CD4-positive, CD25-positive, alpha-beta regulatory T cell (primary cell): ENCODE measurements around the gene PGC. TPM values are rescaled to one million over a fixed set of nuclear protein-coding genes. Genes with fewer than 3 reads are reported as not detected.

Experiments used
- ATAC-seq, 2 donors: fragments of 150-1000 bp; cut with Tn5 transposase; one replicate each; pipeline ENCODE4 v1.10.0; 2021; ENCODE audit warnings: low read depth in 2 of 2, moderate number of reproducible peaks in 2 of 2, moderate library complexity in 1 of 2
- DNase-seq, 3 donors: peaks; one replicate each; pipeline versions ENCODE4 v3.0.0 to v3.0.0-alpha.2; 2012 to 2022; ENCODE audit warnings: mixed read lengths in 1 of 3
- H3K27ac ChIP-seq: one replicate; pipeline ENCODE4 v1.7.0; 2013; ENCODE audit warnings: mild to moderate bottlenecking, low read length; ENCODE audit not compliant: insufficient read depth, poor library complexity, severe bottlenecking
- H3K27me3 ChIP-seq: one replicate; pipeline ENCODE4 v1.7.0; 2013; ENCODE audit warnings: low read length; ENCODE audit not compliant: control insufficient read depth, insufficient read depth
- H3K36me3 ChIP-seq: one replicate; pipeline ENCODE4 v1.7.0; 2013; ENCODE audit warnings: mild to moderate bottlenecking, low read length, moderate library complexity; ENCODE audit not compliant: control insufficient read depth, insufficient read depth
- H3K4me1 ChIP-seq: 2 replicates; pipeline ENCODE4 v1.7.0; 2013; ENCODE audit warnings: mild to moderate bottlenecking, low read length; ENCODE audit not compliant: insufficient read depth, control insufficient read depth, poor library complexity, severe bottlenecking
- H3K4me3 ChIP-seq: one replicate; pipeline ENCODE4 v1.7.0; 2013; ENCODE audit warnings: low read depth, mild to moderate bottlenecking, low read length, moderate library complexity
- H3K9me3 ChIP-seq, 2 experiments: 1 replicate in 1 of 2; 2 replicates in 1 of 2; pipeline ENCODE4 v1.7.0; 2013; ENCODE audit warnings: low read length in 2 of 2, mild to moderate bottlenecking in 1 of 2, moderate library complexity in 1 of 2; ENCODE audit not compliant: control insufficient read depth in 2 of 2
- H3K27ac Mint-ChIP-seq, 3 donors: one replicate each; pipeline ENCODE4 v1.8.0; 2020 to 2022; ENCODE audit warnings: mild to moderate bottlenecking in 3 of 3, mixed read lengths in 3 of 3, moderate library complexity in 2 of 3
- H3K27me3 Mint-ChIP-seq: one replicate; pipeline ENCODE4 v1.8.0; 2022; ENCODE audit warnings: mild to moderate bottlenecking, mixed read lengths
- H3K36me3 Mint-ChIP-seq: one replicate; pipeline ENCODE4 v1.8.0; 2020; ENCODE audit warnings: mixed read lengths
- H3K4me1 Mint-ChIP-seq, 4 donors: one replicate each; pipeline ENCODE4 v1.8.0; 2020 to 2022; ENCODE audit warnings: mixed read lengths in 4 of 4, mild to moderate bottlenecking in 1 of 4
- H3K4me3 Mint-ChIP-seq, 4 donors: one replicate each; pipeline ENCODE4 v1.8.0; 2020 to 2022; ENCODE audit warnings: mild to moderate bottlenecking in 4 of 4, mixed read lengths in 4 of 4, moderate library complexity in 3 of 4
- H3K9me3 Mint-ChIP-seq, 7 donors: one replicate each; pipeline ENCODE4 v1.8.0; 2020 to 2022; ENCODE audit warnings: mixed read lengths in 7 of 7, mild to moderate bottlenecking in 3 of 7, moderate library complexity in 2 of 7
- polyA plus RNA-seq, 4 donors: library from polyadenylated mRNA; unstranded; fragments of 300-500 nt; fragmentation: Illumina TruSeq; gene quantifications; one replicate each; pipeline ENCODE4 v1.2.3, GENCODE V29; 2021
- total RNA-seq: library from RNA; stranded (reverse); gene quantifications from one replicate; pipeline ENCODE4 v1.2.3, GENCODE V29; 2022

Gene PGC
- total and polyA plus RNA-seq, 5 donors from 2014 or later = not detected

DNA sequence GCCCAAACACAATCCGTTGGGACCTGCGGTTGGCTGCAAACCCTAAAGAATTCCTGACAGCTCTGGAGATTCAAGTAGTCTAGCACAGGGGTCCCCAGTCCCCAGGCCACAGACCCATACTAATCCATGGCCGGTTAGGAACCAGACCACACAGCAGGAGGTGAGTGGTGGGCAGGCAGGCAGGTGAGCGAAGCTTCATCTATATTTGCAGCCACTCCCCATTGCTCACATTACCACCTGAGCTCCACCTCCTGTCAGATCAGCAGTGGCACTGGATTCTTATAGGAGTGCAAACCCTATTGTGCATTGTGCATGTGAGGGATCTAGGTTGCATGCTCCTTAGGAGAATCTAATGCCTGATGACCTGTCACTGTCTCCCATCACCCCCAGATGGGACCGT is 28.4 kb downstream of the PGC start:
- ATAC-seq (no peak), DNase-seq (no peak)
- peaks cover 3% of the 10 kb centered on the region for H3K36me3 Mint-ChIP-seq
- peaks cover 0 to 34% (median 13%) of the 10 kb centered on the region in 4 donors for H3K4me1 Mint-ChIP-seq
- Histone ChIP-seq H3K4me3 (no peak overlapping the region), H3K27ac (no peak overlapping the region), H3K4me1 (no peaks in the 10 kb centered on the region), H3K36me3 (no peaks in the 10 kb centered on the region), H3K9me3 (no peaks in the 10 kb centered on the region), H3K27me3 (no peaks in the 10 kb centered on the region)
- H3K4me3 Mint-ChIP-seq = no peak overlapping the region
- H3K27ac Mint-ChIP-seq = peak overlapping the region in 1 of 3 donors; percentile 62
- no peaks in the 10 kb centered on the region for H3K27me3 Mint-ChIP-seq
- no peaks in the 10 kb centered on the region for H3K9me3 Mint-ChIP-seq

DNA sequence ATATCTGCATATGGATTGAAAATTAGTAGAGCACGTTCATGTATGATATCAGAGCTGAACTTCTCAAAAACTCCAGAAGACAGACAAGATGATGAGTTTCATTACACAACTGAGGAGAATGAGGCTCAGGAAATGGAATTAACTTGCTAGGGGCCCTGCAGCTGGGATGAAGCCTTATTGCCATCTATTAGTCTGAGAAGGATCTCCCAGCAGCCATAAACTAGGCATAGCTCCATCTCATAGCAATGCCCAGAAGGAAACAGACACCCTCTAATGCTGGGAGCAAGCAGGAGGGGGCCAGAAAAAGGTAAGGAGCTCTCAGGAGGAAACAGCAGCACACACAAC is 29.8 kb downstream of the PGC start:
- no peak overlapping the region for H3K4me3 ChIP-seq

GRCh38 chr6:41716516-41717391 is 30.4 kb downstream of the PGC start:
- Mint-ChIP-seq H3K36me3 (peaks cover 3% of the 10 kb centered on the region), H3K9me3 (no peaks in the 10 kb centered on the region), H3K27me3 (no peaks in the 10 kb centered on the region), H3K4me3 (no peak overlapping the region), H3K4me1 (peaks cover 0 to 34% (median 13%) of the 10 kb centered on the region in 4 donors), H3K27ac (no peak overlapping the region)
- H3K27ac ChIP-seq = no peak overlapping the region
- no peaks in the 10 kb centered on the region for H3K9me3 ChIP-seq
- no peaks in the 10 kb centered on the region for H3K27me3 ChIP-seq
- H3K36me3 ChIP-seq = no peaks in the 10 kb centered on the region
- H3K4me3 ChIP-seq = no peak overlapping the region
- no peak for ATAC-seq
- no peaks in the 10 kb centered on the region for H3K4me1 ChIP-seq
- DNase-seq = no peak

More for the DNA sequence above, 29.8 kb downstream of the PGC start:
- no peak for ATAC-seq
- Histone ChIP-seq H3K4me1 (no peaks in the 10 kb centered on the region), H3K36me3 (no peaks in the 10 kb centered on the region), H3K9me3 (no peaks in the 10 kb centered on the region), H3K27ac (no peak overlapping the region), H3K27me3 (no peaks in the 10 kb centered on the region)
- DNase-seq = no peak
- peaks cover 3% of the 10 kb centered on the region for H3K36me3 Mint-ChIP-seq
- H3K27ac Mint-ChIP-seq = peak overlapping the region in 1 of 3 donors; percentile 38
- peaks cover 0 to 34% (median 13%) of the 10 kb centered on the region in 4 donors for H3K4me1 Mint-ChIP-seq
- H3K9me3 Mint-ChIP-seq = no peaks in the 10 kb centered on the region
- H3K4me3 Mint-ChIP-seq = no peak overlapping the region
- no peaks in the 10 kb centered on the region for H3K27me3 Mint-ChIP-seq

DNA sequence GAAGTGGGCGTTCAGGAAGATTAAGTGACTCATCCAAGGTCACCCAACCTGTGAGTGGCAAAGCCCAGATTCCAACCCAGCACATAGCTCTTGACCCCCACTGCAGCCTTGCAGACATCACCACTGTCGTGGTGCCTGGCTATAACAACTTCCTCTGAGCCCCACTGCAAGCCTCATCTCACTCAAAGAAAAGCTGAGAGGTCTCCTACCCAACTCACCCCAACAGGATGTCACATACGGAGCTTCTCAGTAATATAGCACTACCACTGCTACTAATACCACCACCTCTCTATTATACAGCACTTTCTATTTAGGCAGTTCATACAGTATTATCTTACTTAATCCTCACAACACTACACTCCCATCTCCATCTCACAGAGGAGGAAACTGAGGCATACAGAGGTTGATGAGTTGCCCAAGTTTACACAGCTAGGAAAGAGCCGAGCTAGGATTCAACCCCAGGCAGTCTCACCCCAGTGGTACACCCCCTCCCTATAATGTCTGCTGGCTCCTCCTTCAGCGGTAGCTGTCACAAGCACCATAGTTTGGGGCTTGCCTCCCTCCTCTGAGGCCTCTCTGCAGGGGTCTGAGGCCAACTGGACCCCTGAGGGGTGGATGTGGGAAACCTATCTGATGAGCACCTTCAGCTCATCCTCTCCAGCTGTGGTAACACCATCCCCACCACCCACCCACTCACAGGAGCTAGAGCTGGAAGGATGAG is 31.2 kb downstream of the PGC start:
- Mint-ChIP-seq H3K4me1 (peaks cover under 1 to 32% (median 13%) of the 10 kb centered on the region in 4 donors), H3K9me3 (no peaks in the 10 kb centered on the region), H3K4me3 (no peak overlapping the region), H3K27me3 (no peaks in the 10 kb centered on the region), H3K27ac (peak overlapping the region in 2 of 3 donors; percentile 8 to 11), H3K36me3 (peaks cover 3% of the 10 kb centered on the region)
- Histone ChIP-seq H3K27me3 (no peaks in the 10 kb centered on the region), H3K4me1 (no peaks in the 10 kb centered on the region), H3K36me3 (no peaks in the 10 kb centered on the region), H3K27ac (no peak overlapping the region), H3K9me3 (no peaks in the 10 kb centered on the region), H3K4me3 (no peak overlapping the region)
- peak in 1 of 3 donors; percentile 35 for DNase-seq
- peak in 1 of 2 donors; percentile 45 for ATAC-seq

GRCh38 chr6:41714556-41715273 is 32.5 kb downstream of the PGC start:
- no peaks in the 10 kb centered on the region for H3K4me1 ChIP-seq
- H3K4me1 Mint-ChIP-seq = peaks cover 4 to 31% (median 15%) of the 10 kb centered on the region in 4 donors
- H3K36me3 ChIP-seq = no peaks in the 10 kb centered on the region
- no peak for ATAC-seq
- H3K27ac Mint-ChIP-seq = no peak overlapping the region
- H3K27ac ChIP-seq = no peak overlapping the region
- H3K4me3 Mint-ChIP-seq = no peak overlapping the region
- no peaks in the 10 kb centered on the region for H3K9me3 Mint-ChIP-seq
- no peaks in the 10 kb centered on the region for H3K9me3 ChIP-seq
- H3K4me3 ChIP-seq = no peak overlapping the region
- H3K27me3 Mint-ChIP-seq = no peaks in the 10 kb centered on the region
- no peaks in the 10 kb centered on the region for H3K27me3 ChIP-seq
- peaks cover 11% of the 10 kb centered on the region for H3K36me3 Mint-ChIP-seq
- DNase-seq = no peak

- H3K27me3 Mint-ChIP-seq = no peaks in the 10 kb centered on the region
- no peaks in the 10 kb centered on the region for H3K9me3 Mint-ChIP-seq
- Histone ChIP-seq H3K4me3 (no peak overlapping the region), H3K27ac (no peak overlapping the region), H3K4me1 (peaks cover under 1% of the 10 kb centered on the region), H3K27me3 (no peaks in the 10 kb centered on the region), H3K36me3 (no peaks in the 10 kb centered on the region), H3K9me3 (no peaks in the 10 kb centered on the region)
- ATAC-seq (peak; percentile 17 to 22), DNase-seq (no peak)
- peaks cover 4 to 33% (median 15%) of the 10 kb centered on the region in 4 donors for H3K4me1 Mint-ChIP-seq
- peak overlapping the region in 1 of 3 donors; percentile 74 for H3K27ac Mint-ChIP-seq
- no peak overlapping the region for H3K4me3 Mint-ChIP-seq
- peaks cover 11% of the 10 kb centered on the region for H3K36me3 Mint-ChIP-seq
Observed at GRCh38 chr6:41713650-41714291, 33.4 kb downstream of the PGC start.

GRCh38 chr6:41713159-41713649 is 34.0 kb downstream of the PGC start:
- DNase-seq = no peak
- Histone ChIP-seq H3K36me3 (no peaks in the 10 kb centered on the region), H3K4me3 (no peak overlapping the region), H3K27ac (no peak overlapping the region), H3K9me3 (no peaks in the 10 kb centered on the region), H3K4me1 (peaks cover 6% of the 10 kb centered on the region), H3K27me3 (no peaks in the 10 kb centered on the region)
- H3K4me3 Mint-ChIP-seq = no peak overlapping the region
- no peak for ATAC-seq
- H3K36me3 Mint-ChIP-seq = peaks cover 11% of the 10 kb centered on the region
- no peaks in the 10 kb centered on the region for H3K9me3 Mint-ChIP-seq
- H3K4me1 Mint-ChIP-seq = peaks cover 4 to 39% (median 21%) of the 10 kb centered on the region in 4 donors
- no peak overlapping the region for H3K27ac Mint-ChIP-seq
- H3K27me3 Mint-ChIP-seq = no peaks in the 10 kb centered on the region
